A549 (cell line): Measurements from ENCODE around the gene SF3A2.

ENCODE experiments used
- CTCF ChIP-seq: fragments of >200 bp; sonication (Bioruptor Twin); formaldehyde crosslinking; IDR thresholded peaks from 3 replicates; pipeline ENCODE4 v1.5.1; 2016
- JUNB ChIP-seq: fragments of >200 bp; sonication (Bioruptor Twin); formaldehyde crosslinking; IDR thresholded peaks from 2 replicates; pipeline ENCODE4 v1.6.1; 2016
- KDM5A ChIP-seq: fragments of 200-600 bp; sonication (generic); IDR thresholded peaks from 2 replicates; pipeline ENCODE4 v1.6.1; 2016; ENCODE audit warnings: antibody characterized with exemption, mild to moderate bottlenecking
- MYC ChIP-seq: IDR thresholded peaks from 2 replicates; pipeline ENCODE4 v1.6.1; 2012; ENCODE audit warnings: mild to moderate bottlenecking, inconsistent platforms, low read length, improper control_type of control experiment, borderline replicate concordance
- NPAS2 ChIP-seq: fragments of 250-450 bp; sonication (Bioruptor Pico); IDR thresholded peaks from 2 replicates; pipeline ENCODE4 v1.8.0; 2022; ENCODE audit warnings: mild to moderate bottlenecking, moderate library complexity, borderline replicate concordance
- POLR2A ChIP-seq: IDR thresholded peaks from 2 replicates; pipeline ENCODE4 v1.6.1; 2012; ENCODE audit warnings: mild to moderate bottlenecking, low read length
- RAD21 ChIP-seq, 2 experiments: fragments of >200 bp in 1 of 2; sonication (Bioruptor Twin) in 1 of 2; formaldehyde crosslinking in 1 of 2; IDR thresholded peaks in 1 of 2; conservative IDR thresholded peaks in 1 of 2; 2 replicates in 1 of 2; 3 replicates in 1 of 2; pipeline ENCODE4 v1.6.1; 2012 to 2018; ENCODE audit warnings: inconsistent platforms in 1 of 2
- RCOR1 ChIP-seq: fragments of 150-350 bp; IDR thresholded peaks from 2 replicates; pipeline ENCODE4 v1.6.1; 2014; ENCODE audit warnings: antibody characterized with exemption, low read length, low read depth
- SREBF2 ChIP-seq: fragments of 450-650 bp; IDR thresholded peaks from 2 replicates; pipeline ENCODE4 v1.6.1; 2014; ENCODE audit warnings: mild to moderate bottlenecking, moderate library complexity

- TF ChIP-seq JUNB (no peak), RCOR1 (no peak), CTCF (no peak), RAD21 (conservative IDR thresholded peaks at IDR 0.05 in 1 of 2, IDR thresholded peaks at IDR 0.05 in 1 of 2) (no peak), MYC (no peak), NPAS2 (no peak), POLR2A (no peak), SREBF2 (no peak), KDM5A (no peak)
Measured at GRCh38 chr19:2228157-2229030, 8.2 kb upstream of the SF3A2 start.
